Stimulated activated CD4-positive, alpha-beta T cell treated with anti-CD3 and anti-CD28 coated beads, Interleukin-4, amount 100 ng/mL, for 48 hours (primary cell): ENCODE data around the gene THEMIS.
"Not testable (repeated sequence)": the region's sequence is repeated elsewhere in the genome, so short reads cannot be mapped to it uniquely, and the experiment has no call there.

Source experiments
- DNase-seq, 2 donors: peaks; one replicate each; pipeline ENCODE4 v3.0.0-alpha.2; 2020; ENCODE audit warnings: low read depth in 2 of 2

THEMIS gene

DNA sequence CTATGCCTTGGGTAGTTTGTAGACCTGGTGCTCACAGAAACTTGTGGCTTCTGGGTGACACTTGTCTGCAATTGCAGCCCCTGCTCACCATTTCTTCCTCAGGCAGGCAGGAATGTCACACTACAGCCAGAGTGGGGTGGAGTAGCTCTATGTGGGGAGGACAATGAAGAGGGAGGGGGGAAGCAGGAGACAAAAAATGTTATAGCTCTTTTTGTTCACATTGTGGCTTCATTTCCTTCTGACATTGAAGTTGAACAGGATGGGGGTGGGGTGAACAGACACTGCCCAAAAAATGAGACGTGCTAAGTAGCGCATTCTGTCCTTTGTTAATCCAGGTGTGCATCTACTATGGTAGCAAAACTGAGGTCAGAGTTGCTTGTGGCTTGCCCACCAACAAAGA lies at the start of gene THEMIS:
TSS of gene THEMIS (minus strand) at position 124 of the 400 bp plus-strand sequence. CDS start 126 bp downstream, outside the sequence.
- DNase-seq, result no peak

- DNase-seq, result no peak
These were observed 48.4 kb upstream of the THEMIS start for GRCh38 chr6:127949251-127949650.

DNA sequence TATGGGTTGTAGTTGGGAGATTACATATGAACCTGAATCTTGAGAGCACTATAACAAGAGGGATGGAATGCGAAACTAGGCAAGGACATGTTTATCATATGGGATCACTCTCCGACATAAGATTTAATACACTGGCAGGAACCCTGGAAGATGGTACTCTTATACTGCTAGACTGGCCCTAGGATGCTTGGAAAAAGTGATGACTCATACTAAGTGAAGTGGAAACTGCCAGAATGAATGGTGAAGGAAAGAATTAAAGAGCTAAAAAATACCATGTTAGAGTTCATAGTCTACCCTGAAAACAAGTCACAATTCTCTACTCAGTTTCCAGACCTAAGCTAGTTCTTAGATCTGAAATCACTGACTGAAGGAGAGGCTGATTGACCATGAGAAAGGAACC lies 45.5 kb upstream of the THEMIS start:
- no peak for DNase-seq

- no peak for DNase-seq
These were observed 44.7 kb upstream of the THEMIS start for GRCh38 chr6:127945434-127946097.

DNA sequence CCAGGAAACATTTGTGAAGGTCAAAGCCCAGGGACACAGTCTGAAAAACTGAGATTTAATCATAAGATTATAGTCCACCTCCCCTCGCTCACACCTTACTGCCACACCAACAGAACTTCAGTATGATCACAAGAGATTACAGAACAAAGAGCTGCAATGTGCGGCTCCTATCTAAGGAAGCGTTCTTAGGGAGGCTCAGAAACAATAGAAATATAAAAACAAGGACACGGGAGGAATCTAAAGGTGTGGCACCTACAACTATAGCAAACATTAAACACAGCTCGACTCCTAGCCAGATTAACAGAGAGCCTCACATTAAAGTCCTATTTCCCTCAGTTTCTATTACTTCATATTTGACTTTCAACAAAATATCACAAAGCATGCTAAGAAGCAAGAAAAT lies 40.4 kb upstream of the THEMIS start:
- no peak for DNase-seq

DNA sequence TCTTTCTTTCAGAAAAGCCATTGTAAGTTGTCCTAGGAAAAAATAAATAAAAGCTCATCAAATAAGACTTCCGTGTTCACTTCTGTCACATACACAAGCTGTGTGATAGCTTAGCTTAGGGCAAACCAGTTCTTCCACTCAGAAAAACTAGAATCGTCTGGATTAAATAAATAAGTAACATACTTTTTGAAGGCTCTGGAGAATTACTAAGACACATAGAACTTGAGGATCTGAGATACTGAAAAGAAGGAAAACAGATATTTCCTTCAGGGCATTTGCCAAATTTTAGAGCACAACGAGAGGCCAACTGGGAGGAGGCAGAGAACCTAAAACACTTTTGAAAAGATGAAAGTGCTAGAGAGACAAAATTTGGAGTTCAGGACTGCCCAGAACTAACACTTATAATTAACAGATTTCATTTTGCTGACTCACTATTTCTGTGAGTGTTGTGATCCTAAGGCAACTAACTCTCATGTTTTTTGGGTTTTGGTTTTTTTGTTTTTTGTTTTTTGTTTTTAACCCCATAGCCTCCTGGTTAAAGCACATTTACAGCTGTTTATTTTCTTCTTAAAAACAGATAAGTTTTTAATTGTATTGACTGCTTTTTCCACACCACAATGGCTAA lies 38.7 kb upstream of the THEMIS start:
- no peak for DNase-seq

DNA sequence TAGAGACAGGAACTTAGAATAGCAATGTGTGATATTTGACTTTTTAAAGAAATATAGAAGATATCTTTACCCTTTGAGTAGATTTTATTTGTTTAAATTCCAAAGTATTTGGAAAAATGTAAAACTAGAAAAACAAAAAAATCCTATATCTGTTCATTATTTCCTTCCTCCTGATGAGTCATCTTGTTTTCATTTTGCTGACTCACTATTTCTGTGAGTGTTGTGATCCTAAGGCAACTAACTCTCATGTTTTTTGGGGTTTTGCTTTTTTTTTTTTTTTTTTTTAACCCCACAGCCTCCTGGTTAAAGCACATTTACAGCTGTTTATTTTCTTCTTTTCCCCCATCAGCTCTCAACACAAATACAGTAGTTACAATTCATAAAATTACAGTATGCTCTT lies 37.8 kb upstream of the THEMIS start:
- no peak for DNase-seq

- DNase-seq, result no peak
These were observed 36.9 kb upstream of the THEMIS start for GRCh38 chr6:127937747-127938146.

DNA sequence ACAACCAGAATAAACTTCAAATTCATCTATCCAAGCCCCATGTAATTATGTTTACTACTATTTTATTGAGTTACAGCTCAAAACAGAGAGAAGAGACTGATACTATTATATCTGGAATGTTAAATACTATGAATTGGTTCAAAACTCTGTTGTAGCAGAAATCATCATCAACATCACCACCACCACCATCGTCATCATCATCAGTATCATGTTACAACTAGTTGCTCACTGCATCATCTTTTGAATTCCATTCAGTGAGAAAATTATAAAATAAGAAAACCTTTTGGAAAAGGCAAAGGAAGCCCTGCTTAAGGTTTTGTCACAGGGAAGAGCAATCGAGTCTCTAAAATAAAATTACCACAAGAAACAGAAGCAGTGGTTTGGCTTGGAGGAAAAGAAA lies 36.2 kb upstream of the THEMIS start:
- no peak for DNase-seq

GRCh38 chr6:127934956-127935355 lies 34.1 kb upstream of the THEMIS start:
- DNase-seq, result no peak

DNA sequence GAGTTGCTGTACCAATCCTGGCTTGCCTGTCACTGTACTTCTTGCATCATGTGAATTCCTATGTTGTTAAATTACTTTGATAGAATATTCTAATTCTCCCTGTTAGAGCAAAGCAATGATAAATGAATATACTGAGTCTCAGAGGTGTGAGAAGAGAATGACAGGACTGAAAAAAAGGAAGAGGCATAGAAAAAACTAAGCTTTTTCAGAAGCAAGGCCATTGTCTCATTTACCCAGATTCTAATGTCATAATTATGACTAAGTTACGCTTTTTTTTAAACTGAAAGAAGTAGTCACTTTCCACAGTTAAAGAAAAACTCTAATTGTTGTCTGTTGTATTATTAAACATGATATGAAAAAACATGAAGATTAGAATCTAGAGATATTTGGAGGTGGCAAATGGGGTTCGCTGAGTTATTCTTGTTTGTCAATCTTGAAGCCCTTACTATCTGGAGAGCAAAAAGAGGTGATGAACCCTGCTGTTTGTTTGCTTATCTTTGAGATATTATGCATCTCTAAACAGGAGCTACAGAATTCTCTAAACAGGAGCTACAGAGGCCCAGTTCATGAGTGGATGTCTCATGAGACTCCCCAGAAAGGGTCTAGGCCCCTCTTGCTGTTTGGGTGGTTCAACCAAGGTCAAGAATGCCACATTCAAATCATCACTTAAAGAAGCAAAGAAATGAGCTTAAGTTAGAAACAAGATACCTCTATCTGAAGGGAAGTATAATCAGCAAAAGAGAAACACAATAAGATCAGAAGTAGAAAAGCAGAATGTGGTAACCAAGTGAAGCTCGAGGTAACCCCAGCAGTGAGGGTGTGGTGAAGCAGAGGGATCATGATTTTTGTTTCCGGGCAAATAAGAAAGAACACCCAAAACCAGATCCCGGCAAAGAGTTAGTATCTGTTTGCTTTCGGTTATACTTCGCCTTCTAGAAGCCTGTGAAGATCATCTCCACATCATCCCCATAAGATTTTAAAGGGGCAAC lies 33.3 kb upstream of the THEMIS start:
- DNase-seq, result peak in 1 of 2 donors; percentile 12

DNA sequence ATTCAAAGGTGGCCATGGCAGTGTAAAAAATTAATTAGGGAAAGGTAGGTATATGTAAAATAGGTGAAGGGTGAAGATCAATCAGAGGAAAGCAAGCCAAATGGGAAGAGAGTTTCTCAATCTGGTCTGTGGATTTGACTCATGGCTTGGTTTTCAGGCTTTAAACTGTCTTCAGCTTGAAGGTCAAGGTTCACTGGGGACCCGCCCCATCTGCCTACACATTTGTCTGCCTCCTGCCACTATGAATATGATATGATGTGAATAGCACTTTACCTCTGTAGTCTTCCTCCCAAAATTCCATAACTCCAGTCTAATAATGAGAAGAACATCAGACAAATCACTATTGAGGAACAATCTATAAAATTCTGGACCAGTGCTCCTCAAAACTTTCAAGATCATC lies 32.3 kb upstream of the THEMIS start:
- DNase-seq, result no peak

- no peak for DNase-seq
These were observed 31.9 kb upstream of the THEMIS start for GRCh38 chr6:127932708-127933107.

DNA sequence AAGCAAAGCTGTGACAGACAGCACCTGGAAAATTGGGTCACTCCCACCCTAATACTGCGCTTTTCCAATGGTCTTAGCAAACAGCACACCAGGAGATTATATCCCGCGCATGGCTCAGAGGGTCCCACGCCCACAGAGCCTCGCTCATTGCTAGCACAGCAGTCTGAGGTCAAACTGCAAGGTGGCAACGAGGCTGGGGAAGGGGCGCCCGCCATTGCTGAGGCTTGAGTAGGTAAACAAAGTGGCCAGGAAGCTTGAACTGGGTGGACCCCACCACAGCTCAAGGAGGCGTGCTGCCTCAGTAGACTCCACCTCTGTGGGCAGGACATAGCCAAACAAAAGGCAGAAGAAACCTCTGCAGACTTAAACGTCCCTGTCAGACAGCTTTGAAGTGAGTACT lies 25.6 kb upstream of the THEMIS start:
- not testable (repeated sequence) for DNase-seq

DNA sequence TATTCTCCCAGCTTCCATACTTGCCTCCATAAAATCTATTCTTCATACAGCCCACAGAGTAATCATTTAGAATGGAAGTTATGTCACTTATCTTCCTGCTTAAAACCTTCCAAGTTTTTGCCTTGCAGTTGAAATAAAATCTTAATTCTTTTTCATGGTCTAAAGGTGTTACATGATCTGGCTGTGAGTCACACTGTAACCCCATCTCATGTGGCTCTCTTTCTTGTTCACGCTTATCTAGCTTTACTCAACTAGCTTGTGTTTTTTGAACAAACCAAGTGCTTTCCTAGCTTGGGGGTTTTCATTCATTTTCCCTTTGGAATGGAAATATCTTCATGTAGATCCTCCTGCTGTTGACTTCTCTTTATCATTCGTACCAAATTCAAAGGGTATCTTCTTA lies 23.6 kb upstream of the THEMIS start:
- DNase-seq, result no peak

- no peak for DNase-seq
These were observed 23.2 kb upstream of the THEMIS start for GRCh38 chr6:127924031-127924430.

DNA sequence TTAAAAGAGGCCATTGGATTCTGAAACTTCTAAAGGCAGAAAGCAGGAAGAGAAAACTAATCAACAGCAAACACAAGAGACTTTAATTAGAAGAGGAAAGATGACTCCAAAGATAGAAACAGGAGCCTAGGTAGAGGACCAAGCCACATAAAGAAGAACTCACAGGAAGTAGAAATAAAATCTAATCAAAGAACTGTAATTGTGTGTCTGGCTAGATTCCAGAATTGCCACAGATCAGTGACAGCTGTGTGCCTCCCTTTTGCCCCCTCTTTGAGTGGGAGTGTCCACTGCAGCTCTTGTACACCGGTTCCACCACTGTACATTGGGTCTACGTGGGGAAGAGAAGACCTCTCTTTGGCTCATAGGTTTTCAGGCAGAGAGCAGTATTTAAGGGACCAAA lies 22.3 kb upstream of the THEMIS start:
- DNase-seq, result no peak

GRCh38 chr6:127921982-127922381 lies 21.1 kb upstream of the THEMIS start:
- no peak for DNase-seq

GRCh38 chr6:127920804-127921203 lies 19.9 kb upstream of the THEMIS start:
- DNase-seq, result no peak

- DNase-seq, result no peak
These were observed 17.9 kb upstream of the THEMIS start for GRCh38 chr6:127918506-127919427.

DNA sequence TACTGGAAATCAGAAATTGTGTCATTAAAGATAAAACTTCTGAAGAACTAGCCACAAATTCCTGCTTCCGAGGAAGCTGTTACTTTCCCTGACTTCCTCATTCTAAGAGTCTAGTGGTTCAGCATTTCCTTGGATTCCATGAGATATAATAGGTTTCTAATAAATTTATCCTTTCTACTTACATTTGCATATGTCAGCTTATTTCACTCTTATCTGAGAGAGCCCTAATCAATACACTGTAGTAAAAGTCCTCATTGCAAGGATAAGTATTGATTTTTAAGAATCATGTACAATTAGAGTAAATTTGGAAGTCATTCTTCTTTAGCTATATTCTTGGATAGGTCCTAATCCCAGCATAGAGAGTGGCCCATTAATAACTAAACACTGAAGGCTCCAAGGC lies 16.9 kb upstream of the THEMIS start:
- no peak for DNase-seq
